ENCODE results near the gene BPNT1.
A peak's percentile ranks its signal among the peaks of the same experiment; 100 is the strongest.
"Not testable (repeated sequence)": the region's sequence is repeated elsewhere in the genome, so short reads cannot be mapped to it uniquely, and the experiment has no call there.

BPNT1 gene, protein sequence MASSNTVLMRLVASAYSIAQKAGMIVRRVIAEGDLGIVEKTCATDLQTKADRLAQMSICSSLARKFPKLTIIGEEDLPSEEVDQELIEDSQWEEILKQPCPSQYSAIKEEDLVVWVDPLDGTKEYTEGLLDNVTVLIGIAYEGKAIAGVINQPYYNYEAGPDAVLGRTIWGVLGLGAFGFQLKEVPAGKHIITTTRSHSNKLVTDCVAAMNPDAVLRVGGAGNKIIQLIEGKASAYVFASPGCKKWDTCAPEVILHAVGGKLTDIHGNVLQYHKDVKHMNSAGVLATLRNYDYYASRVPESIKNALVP
- total RNA-seq: 4.5 reads per million, percentile 18 among the genes with 10 or more reads in this experiment

DNA sequence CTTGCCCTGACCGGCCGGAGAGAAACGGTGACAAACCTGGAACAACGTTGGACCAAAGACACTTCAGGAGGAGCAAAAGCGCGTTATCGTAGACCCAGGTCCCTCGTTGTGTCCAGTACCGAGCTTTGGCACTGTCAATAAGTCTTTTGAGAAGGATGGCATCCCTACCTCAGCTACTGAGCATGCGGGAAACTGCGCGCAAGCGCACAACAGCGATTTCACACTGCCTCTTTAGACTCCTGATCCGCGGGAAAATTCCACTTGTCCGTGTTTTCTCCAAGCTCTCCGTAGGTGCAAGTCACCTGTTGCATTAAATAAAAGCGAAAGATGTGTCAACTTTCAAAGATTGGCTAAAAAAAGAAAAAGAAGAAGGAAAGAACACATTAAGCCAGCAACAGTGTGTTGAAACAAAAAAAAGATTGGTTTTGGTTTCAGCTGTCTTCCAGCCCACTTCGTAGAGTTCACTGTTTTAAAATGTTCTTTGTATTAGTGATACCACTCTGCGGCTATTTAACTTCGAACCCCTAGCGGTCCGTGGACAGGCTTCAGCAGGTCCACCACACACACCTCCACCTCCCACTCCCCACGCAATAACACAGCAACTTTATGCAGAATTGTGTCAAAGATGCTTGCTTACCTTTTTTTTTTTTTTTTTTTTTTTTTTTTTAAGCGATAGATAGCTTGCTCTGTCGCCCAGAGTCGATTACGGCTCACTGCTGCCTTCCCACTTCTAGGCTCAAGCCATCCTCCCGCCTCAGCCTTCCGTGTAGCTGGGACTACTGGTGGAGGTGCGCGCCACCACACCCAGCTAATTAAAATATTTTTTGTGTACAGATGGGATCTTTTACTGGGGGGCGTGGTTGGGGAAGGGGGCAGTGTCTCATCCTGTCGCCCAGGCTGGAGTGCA, at the start of gene BPNT1:
BPNT1 (minus strand) TSS at position 139 of the 907 bp plus-strand sequence. CDS start 9,942 bp downstream, outside the sequence.
- peak; percentile 98 for DNase-seq

GRCh38 chr1:220137019-220137786, 47.6 kb upstream of the BPNT1 start:
- DNase-seq: no peak

DNA sequence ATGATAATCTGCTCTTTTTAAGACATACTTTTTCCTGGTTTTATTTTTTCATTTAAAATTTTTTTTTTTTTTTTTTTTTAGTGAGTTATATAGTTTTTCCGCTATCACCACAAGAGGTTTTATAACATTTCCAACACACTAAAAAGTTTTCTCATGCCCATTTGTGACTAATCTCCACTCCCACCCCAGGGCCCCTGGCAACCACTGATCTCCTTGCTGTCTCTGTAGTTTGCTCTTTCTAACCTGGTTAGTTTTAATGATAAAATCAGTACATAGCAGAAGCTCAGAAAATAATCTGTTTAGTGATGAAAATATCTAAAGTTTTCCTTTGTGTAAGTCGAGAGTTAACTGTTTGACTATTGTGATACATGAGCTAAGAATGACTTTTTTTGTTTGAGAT, 46.2 kb upstream of the BPNT1 start:
- DNase-seq: no peak

- no peak for DNase-seq
Measured at GRCh38 chr1:220129479-220130210, 40.1 kb upstream of the BPNT1 start.

DNA sequence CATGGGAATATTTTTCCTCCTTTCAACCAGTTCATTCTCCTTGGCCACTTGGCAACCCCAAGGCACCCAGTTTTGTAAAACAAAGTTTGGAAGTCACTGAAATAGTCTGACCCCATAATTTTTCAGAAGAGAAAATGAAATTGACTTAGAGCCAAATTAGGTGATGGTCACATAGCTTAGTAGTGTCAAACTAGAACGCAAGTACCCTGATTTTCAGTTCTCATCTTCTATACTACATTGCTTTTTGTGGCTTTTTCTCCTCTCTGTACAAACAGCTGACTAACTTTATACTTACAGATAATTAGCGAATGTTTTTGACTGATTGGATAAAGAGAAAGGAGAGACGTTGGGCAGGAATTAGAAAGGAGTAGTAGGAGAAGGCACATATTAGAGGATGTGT, 37.5 kb upstream of the BPNT1 start:
- no peak for DNase-seq

DNA sequence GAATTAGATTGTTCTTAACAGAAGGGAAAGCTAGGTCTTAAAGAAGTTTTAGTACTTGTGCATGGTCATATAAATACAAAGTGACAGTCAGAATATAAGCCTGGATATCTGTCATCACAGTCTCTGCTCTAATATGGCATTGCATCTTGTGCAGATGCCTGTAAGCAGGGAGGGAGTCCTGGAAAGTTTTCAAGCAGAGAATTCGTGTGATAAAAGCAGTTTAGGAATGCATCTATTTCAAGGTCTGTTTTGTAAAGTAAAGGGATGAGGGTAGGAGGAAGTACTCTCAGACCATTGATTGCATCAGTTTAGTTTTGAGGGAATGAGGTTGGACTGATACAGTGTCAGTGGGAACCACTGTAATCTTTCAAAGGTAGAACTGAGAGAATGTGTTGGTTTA, 35.0 kb upstream of the BPNT1 start:
- DNase-seq: no peak

GRCh38 chr1:220123889-220124288, 34.3 kb upstream of the BPNT1 start:
- DNase-seq: no peak

- DNase-seq: no peak
Measured at GRCh38 chr1:220123066-220123465, 33.5 kb upstream of the BPNT1 start.

DNA sequence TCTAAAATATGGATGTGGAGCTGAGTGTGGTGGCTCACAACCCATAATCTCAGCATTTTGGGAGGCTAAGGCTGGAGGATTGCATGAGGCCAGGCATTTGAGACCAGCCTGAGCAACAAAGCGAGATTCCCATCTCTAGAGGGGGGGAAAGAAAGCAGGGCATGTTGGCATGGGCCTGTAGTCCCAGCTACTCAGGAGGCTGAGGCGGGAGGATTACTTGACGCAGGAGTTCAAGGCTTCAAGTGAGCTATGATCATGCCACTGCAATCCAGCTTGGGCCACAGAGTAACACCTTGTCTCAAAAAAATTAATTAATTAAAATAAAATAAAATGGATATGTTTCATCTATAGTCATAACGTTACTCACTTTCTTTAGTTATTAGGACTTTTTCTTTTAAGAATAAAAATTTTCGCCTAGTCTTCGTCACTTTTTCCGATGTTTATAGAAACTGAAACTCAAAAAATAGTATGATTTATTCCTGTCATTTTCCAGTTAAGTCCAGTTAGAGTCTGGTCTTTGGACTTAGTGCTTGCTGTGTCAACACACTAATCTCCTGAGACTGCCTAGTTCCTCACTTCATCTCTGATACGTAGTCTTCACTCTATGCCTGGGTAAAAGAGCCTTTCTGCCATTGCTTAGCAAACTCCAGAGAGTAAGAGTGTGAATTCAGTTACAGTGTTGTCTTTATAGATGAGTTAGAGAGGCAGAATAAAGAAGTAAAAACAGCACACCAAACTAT, 32.4 kb upstream of the BPNT1 start:
- DNase-seq: no peak

- DNase-seq: no peak
Measured at GRCh38 chr1:220119043-220119512, 29.5 kb upstream of the BPNT1 start.

- peak; percentile 18 for DNase-seq
Measured at GRCh38 chr1:220113136-220113695, 23.6 kb upstream of the BPNT1 start.

- not testable (repeated sequence) for DNase-seq
Measured at GRCh38 chr1:220112600-220112999, 23.0 kb upstream of the BPNT1 start.

DNA sequence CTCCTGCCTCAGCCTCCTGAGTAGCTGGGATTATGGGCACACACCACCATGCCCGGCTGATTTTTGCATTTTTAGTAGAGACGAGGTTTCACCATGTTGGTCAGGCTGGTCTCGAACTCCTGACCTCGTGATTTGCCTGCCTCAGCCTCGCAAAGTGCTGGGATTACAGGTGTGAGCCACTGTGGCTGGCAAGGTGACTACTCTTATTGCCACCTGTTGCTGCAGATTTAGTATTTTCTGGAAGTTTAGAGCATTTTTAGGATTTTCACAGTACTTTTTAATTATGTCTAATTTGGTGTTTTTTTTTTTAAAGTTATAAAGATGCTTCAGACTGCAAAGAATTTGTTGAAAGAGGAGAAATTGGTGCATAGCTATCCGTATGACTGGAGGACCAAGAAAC, 20.9 kb upstream of the BPNT1 start:
- not testable (repeated sequence) for DNase-seq

DNA sequence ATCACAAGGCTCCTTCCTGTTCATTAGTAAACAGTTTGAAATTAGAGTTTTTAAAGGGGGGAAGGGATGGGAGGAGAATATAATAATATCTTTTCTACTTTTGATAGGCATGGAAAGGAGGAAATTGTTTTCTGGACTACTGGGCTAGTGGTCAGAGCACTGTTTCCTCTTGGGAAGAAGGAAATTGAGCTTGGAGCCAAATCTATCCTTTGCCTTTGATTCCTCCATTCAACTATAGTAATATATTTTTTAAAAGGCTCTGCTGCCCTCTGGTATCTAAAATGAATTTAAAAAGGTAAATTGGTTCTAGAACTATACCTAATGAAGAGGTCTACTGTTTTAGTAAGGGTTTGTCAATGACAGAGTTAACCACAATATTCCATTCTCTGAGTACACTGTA, 10.2 kb upstream of the BPNT1 start:
- no peak for DNase-seq

GRCh38 chr1:220094016-220094911, 4.7 kb upstream of the BPNT1 start, which contains the start of gene IARS2:
Gene IARS2 (plus strand): TSS chr1:220094132. CDS start chr1:220094217, 85 bp downstream.
- DNase-seq: peak; percentile 88

DNA sequence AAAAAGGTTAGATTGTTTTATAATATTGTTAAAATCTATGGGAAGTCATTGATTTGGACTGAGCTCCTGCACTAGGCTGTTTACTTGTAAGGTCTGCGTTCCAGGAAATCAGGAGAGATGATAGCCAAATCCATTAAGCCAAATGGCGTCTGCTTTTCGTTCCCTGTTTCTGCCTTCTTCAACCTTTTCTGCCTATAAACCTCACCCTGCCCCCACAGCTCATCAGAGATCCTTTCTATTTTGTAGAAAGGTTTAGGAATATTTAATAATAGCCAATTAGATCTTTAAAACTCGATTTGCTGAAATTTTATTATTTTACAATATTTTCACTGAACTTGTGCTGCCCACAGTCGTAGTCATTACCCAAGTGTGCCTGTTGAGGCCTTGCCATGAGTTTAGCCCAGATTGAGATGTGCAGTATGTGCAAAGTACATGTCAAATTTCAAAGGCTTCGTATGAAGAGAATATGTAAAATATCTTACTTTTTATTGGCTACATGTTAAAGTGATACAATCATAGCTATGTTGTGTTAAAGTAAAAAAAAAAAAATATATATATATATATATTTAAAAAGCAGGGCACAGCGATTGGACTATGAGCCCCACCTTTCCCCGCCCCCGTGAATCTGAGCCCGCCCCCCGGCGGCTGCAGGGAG, 3.9 kb upstream of the BPNT1 start:
- no peak for DNase-seq

GRCh38 chr1:220092694-220093093, 3.1 kb upstream of the BPNT1 start:
- DNase-seq: no peak

DNA sequence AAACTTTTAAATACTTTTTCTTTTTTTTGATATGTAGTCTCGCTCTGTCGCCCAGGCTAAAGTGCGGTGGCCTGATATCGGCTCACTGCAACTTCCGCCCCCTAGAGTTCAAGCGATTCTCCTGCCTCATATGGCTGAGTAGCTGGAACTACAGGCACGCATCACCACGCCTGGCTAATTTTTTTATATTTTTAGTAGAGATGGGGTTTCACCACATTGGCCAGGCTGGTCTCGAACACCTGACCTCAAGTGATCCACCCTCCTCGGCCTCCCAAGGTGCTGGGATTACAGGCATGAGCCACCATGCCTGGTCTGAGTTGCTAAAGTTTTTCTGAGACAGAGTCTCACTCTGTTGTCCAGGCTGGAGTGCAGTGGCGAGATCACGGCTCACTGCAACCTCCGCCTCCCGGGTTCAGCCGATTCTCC, 3.3 kb downstream of the BPNT1 start:
- not testable (repeated sequence) for DNase-seq

DNA sequence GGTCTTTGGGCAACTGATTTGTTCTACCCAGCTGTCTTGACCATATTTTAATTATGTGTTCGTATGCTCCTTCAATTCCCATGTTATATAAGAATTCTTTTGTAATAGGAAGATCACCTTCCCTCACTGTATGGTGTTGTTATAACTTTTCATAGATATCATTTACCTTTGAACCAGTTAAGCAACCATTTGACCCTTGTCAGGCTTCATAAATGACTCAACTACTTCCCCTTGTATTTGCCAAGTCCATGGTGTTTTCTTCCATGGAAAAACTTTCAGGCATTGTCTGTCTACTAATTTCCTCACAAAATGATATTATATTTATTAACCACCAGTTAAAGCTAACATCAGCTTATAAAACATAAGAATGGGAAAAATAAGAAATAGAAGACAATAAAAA, 5.1 kb downstream of the BPNT1 start:
- DNase-seq: no peak

Data from effector CD4-positive, alpha-beta T cell (primary cell).